GM18951 (cell line): ENCODE results near the gene ADAM12.

ENCODE experiments used
- POLR2A ChIP-seq: IDR thresholded peaks from 4 replicates; pipeline ENCODE4 v1.6.1; 2011; ENCODE audit warnings: mild to moderate bottlenecking; ENCODE audit not compliant: insufficient read length, insufficient read depth; ENCODE audit errors: extremely low read depth
- in situ Hi-C: fragments of 300-500 bp; cut with MboI; formaldehyde crosslinking; loops from one replicate; pipeline ENCODE4 v1.12.0; 2022; ENCODE audit warnings: low sequenced_read_pairs, mixed read lengths, inconsistent platforms; ENCODE audit not compliant: unreplicated experiment

ADAM12 gene

GRCh38 chr10:126245501-126245900 lies 142.8 kb downstream of the ADAM12 start:
- in situ Hi-C loops = no loop called here

DNA sequence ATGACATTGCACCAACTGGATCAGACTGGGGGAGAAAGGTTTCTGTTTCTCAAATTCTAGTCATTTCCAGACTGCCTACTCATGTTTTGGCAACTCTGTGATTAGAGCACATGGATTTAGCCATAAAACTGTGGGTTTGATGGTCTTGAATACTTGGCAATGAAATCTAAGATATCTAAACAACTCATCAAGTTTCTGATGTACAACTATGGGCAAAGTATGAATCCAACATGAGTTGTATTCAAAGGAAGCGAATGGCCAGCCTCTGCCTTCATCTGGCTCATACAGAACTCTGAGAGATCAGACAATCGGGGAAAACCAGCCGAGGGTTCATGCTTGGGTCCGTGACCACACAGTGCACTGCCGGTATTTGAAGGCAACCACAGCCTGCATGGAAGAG lies 144.3 kb downstream of the ADAM12 start:
- no peak for TF ChIP-seq POLR2A
- in situ Hi-C loops = no loop called here

More at GRCh38 chr10:126245501-126245900, 142.8 kb downstream of the ADAM12 start:
- no peak for TF ChIP-seq POLR2A

- in situ Hi-C loops = no loop called here
- no peak for TF ChIP-seq POLR2A
Measured at GRCh38 chr10:126243306-126243705, 145.0 kb downstream of the ADAM12 start.

DNA sequence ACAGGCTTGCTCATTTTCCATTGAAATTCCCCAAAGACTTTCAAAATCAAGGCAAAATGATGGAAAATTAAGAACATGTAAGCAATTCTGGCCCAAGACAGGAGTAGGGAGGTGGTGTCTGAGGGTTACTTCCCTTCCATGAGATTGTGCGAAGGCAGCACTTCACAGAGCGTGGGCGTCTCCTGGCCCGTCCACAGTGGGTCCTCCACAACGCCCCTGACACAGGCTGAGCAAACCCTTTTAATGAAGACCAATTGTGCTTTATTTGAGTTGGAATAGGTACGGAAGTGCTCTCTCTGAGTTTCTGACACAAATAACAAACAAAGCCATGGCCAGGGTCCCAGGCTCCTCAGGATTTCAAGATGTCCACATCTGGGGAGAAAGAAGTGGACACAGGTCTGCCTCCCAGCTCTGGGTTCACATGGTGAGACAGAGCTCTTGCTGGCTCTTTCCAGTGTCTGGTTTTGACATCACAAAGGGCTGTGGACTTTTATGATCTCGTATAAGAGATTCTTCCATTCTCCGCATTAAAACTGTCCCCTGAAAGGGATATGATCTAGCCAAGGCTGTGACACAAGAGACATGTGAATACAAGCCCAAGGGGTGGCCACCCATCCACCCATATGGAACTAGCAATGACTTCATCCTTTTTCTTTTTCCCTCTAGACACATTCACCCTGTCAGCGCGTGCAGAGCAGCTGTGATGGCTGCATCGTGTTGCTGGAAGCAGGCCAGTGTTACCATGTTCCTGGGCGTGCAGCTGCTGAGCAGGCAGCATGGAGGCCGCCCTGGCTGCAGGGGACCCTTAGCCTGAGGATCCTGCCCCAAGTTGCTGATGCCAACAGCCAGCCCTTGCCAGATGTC lies 145.6 kb downstream of the ADAM12 start:
- no peak for TF ChIP-seq POLR2A
- in situ Hi-C loops = no loop called here

DNA sequence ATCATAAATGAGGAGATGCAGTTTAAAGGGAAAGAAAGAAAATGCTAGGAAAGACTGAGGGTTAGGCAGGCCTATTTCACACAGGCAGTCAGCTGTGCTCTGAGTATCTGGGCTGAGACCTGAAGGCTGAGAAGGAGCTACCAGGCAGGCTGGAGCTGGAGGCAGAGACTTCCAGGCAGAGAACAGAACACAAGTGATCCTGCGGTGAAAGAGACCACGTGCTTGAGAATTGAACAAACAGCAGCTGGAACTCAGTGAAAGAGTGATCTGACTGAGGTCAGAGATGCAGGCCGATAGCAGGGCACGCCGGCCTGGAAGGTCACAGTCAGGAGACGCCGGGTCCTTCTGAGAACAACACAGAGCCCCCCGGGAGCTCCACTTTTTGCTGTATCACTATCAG lies 147.8 kb downstream of the ADAM12 start:
- in situ Hi-C loops = no loop called here
- no peak for TF ChIP-seq POLR2A

DNA sequence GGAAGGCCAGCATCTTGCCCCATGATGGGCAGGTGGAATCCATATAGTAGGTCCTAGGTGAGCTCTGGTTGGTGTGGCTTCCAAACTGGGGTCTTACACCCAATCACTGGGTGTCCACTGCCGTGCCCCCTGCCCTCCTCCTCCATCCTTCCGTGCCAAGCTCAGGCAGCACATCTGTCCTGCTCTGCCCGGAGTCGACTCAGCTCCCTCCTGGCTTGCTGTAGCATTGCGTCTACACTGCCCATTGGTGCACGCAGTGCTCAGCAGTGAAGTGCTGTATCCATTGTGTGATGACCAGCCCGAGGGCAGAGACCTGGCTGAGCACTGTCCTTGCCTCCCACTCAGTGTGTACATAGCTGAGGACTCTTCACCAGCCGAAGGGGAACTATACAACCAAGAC lies 148.4 kb downstream of the ADAM12 start:
- in situ Hi-C loops = no loop called here
- no peak for TF ChIP-seq POLR2A

DNA sequence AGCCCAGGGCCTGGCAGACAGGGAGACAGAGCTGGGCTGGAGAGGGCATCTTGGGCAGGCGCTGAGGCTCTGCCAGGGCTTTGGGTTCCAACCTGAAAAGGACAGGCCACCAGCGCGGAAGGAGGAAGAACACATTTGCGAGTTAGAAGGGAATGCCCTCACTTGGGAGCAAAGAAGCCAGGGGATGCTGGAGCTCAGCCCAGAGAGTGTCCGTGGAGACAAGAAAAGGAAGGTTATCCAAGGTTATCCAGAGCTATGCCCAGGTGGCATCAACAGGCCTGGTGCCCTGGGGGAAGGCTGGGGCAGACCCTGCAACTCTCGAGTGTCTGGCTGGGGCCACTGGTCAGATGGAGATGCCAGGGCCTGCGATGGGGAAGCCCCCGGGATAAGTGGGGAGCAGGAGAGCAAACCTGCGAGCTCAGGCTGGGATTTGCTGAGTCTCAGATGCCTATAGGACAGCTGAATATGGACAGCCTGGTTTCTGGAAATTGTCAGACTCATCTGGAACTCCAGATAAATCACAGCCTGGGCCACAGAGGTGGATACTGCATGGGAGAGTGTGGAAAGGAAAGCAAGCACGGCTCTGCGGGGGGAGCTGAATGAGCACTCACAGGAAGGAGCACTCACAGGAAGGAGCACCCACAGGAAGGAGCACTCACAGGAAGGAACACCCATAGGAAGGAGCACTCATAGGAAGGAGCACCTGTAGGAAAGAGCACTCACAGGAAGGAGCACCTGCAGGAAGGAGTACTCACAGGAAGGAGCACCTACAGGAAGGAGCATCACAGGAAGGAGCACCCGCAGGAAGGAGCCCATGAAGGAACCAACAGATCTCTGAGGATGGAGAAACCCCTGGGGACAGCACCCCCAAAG lies 152.1 kb downstream of the ADAM12 start:
- in situ Hi-C loops = no loop called here
- TF ChIP-seq POLR2A = no peak

GRCh38 chr10:126235091-126235978 lies 152.9 kb downstream of the ADAM12 start:
- no peak for TF ChIP-seq POLR2A
- in situ Hi-C loops = no loop called here

GRCh38 chr10:126234630-126235029 lies 153.6 kb downstream of the ADAM12 start:
- in situ Hi-C loops = no loop called here
- no peak for TF ChIP-seq POLR2A

DNA sequence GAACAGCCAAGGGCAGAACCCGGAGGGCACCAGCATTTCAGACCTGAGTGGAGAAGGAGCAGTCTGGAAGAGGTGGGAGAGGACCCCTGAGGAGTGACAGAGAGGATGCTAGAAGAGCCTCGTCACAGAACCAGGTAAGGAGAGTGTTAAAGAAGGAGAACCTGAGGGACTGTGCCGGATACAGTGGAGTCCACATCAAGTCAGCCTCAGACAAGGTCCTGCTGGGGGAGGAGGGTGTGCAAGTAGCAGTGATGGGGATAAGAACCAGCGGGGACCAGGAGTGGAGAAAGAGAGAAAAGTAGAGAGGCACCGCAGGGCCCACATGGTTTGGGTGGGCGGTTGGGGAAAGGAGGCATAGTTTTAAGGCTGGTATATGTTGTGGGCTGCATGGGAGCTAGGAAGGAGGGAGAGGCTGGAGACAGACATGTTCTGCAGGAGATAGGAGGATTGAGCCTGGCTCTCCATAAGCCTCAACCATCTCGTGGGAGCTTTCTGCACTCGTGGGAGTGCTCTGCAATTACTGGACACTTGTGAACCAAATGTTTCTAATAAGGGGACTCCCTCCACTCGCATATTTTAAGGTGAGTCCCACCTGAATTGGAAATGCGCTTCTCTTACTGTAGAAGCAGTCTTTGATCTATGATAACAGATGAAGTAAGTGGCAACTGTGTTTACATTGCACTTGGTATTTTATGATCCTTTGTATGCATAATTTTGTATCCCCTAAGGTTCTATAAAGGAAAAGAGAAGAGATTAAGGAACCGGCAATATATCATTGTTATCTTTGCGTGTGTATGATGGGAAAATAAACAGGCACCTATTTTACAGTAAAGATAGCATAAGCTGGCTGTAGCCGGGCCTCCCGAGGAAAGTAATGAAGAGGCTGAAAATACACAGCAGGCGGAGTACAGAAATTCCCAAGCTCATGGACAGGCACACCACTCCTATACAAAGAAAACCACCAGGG lies 154.8 kb downstream of the ADAM12 start:
- TF ChIP-seq POLR2A = no peak
- in situ Hi-C loops = no loop called here

GRCh38 chr10:126230587-126230986 lies 157.7 kb downstream of the ADAM12 start:
- TF ChIP-seq POLR2A = no peak
- in situ Hi-C loops = no loop called here

DNA sequence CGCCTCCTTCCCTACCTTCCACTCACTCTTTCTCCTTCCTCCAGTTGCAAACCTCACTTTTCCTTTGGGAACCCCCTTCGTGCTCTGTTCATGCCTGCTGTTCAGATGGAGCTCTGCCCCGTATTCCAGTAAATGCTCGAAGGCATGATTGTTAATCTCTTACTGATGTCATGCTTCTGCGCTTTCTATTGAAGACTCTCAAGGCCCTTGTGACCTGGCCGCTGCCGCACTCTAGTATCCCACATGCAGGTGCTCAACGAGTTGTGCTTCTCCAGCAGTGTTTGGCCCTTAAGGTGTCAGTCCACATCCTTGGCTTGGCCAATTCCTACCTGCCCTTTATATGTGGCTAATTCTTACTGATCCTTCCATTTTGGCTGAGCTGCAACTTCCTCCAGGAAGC lies 158.6 kb downstream of the ADAM12 start:
- in situ Hi-C loops = no loop called here
- no peak for TF ChIP-seq POLR2A
